HepG2 (cell line): ENCODE data around the gene RTEL1. TPM values are rescaled to one million over a fixed set of nuclear protein-coding genes. Genes with fewer than 3 reads are reported as not detected.

Source experiments
- ATAC-seq: fragments of 200-7000 bp; cut with Tn5 transposase; 3 replicates; pipeline ENCODE4 v1.9.1; 2020; ENCODE audit warnings: mild to moderate bottlenecking, moderate library complexity
- BruUV-seq: library from RNA; stranded (reverse); fragments of 400-500 nt; replicated peaks from 2 replicates; lab custom pipeline; 2021; lab: Mats Ljungman, UMichigan
- CTCF ChIA-PET: fragments of 300-600 bp; formaldehyde crosslinking; extraction: SDS; loops from one replicate; lab custom pipeline; 2021; ENCODE audit warnings: low total read pairs, inconsistent platforms, low intra/inter-chr PET ratio; lab: Yijun Ruan, JAX
- POLR2A ChIA-PET: fragments of 350-600 bp; sonication (Branson Sonifier 250); formaldehyde crosslinking; loops from one replicate; lab custom pipeline; 2020; ENCODE audit warnings: antibody characterized with exemption, inconsistent platforms; lab: Yijun Ruan, JAX
- DNase-seq: peaks from one replicate; pipeline ENCODE4 v3.0.0-alpha.2; 2015; ENCODE audit warnings: low spot score
- FAIRE-seq: peaks from 3 replicates; lab custom pipeline; 2011; peaks lifted over from hg19 to GRCh38; lab: Jason Lieb, UNC
- H2AFZ ChIP-seq: one replicate; pipeline ENCODE4 v1.6.1; 2011; ENCODE audit warnings: low read length, inconsistent platforms
- H3K27ac ChIP-seq: fragments of 300-600 bp; 3 replicates; pipeline ENCODE4 v1.8.0; 2011; ENCODE audit warnings: mixed run types, mild to moderate bottlenecking, mixed read lengths, low read length, inconsistent platforms; ENCODE audit not compliant: insufficient read depth; ENCODE audit errors: extremely low read length
- H3K27me3 ChIP-seq, 2 experiments: fragments of 200-600 bp in 1 of 2; 2 replicates in 1 of 2; 3 replicates in 1 of 2; pipeline versions ENCODE4 v1.6.0 to v1.8.0; 2011; ENCODE audit warnings: low read length in 2 of 2, mild to moderate bottlenecking in 2 of 2, moderate library complexity in 2 of 2, inconsistent platforms in 1 of 2; ENCODE audit not compliant: insufficient read depth in 2 of 2, control insufficient read depth in 1 of 2
- H3K36me3 ChIP-seq, 2 experiments: fragments of 200-600 bp in 1 of 2; replicated peaks in 1 of 2; 2 replicates in 1 of 2; 3 replicates in 1 of 2; pipeline versions ENCODE4 v1.5.1 to v1.8.0; 2011; ENCODE audit warnings: low read length in 2 of 2, inconsistent platforms in 1 of 2; ENCODE audit not compliant: insufficient read depth in 2 of 2, control insufficient read depth in 1 of 2
- H3K4me1 ChIP-seq: 2 replicates; pipeline ENCODE4 v1.5.1; 2012; ENCODE audit warnings: low read length, inconsistent platforms; ENCODE audit not compliant: insufficient read depth
- H3K4me2 ChIP-seq: 2 replicates; pipeline ENCODE4 v1.6.0; 2011; ENCODE audit warnings: low read depth, low read length, inconsistent platforms
- H3K4me3 ChIP-seq, 3 experiments: fragments of 200-600 bp in 1 of 3; sonication (generic), shearing (Covaris generic) in 1 of 3; replicated peaks in 1 of 3; 2 replicates each; pipeline ENCODE4 v1.5.1; 2011 to 2016; ENCODE audit warnings: low read length in 3 of 3, inconsistent platforms in 2 of 3, low read depth in 2 of 3, mild to moderate bottlenecking in 2 of 3, control low read depth in 1 of 3, mixed read lengths in 1 of 3; ENCODE audit not compliant: insufficient read depth in 1 of 3
- H3K79me2 ChIP-seq: one replicate; pipeline ENCODE4 v1.6.1; 2011; ENCODE audit warnings: low read length, inconsistent platforms; ENCODE audit not compliant: insufficient read depth
- H3K9ac ChIP-seq: 2 replicates; pipeline ENCODE4 v1.6.0; 2011; ENCODE audit warnings: mild to moderate bottlenecking, low read depth, low read length, inconsistent platforms; ENCODE audit not compliant: insufficient read depth
- H3K9me3 ChIP-seq: 2 replicates; pipeline ENCODE4 v1.5.1; 2012; ENCODE audit warnings: mild to moderate bottlenecking, low read length
- H4K20me1 ChIP-seq: 2 replicates; pipeline ENCODE4 v1.6.0; 2011; ENCODE audit warnings: inconsistent platforms, mild to moderate bottlenecking, low read length, moderate library complexity; ENCODE audit not compliant: insufficient read depth
- IKZF1 ChIP-seq: fragments of 450-650 bp; IDR thresholded peaks from 2 replicates; pipeline ENCODE4 v1.7.1; 2016
- NFYB ChIP-seq: sonication (generic); formaldehyde crosslinking; IDR thresholded peaks from 2 replicates; pipeline ENCODE4 v1.4.0; 2020; ENCODE audit warnings: missing genetic modification reagents
- USF2 ChIP-seq, 2 experiments: sonication (generic) in 1 of 2; formaldehyde crosslinking in 1 of 2; IDR thresholded peaks; 2 replicates each; pipeline versions ENCODE4 v1.5.1 to v1.6.1; 2011 to 2020; ENCODE audit warnings: borderline replicate concordance in 1 of 2, low read depth in 1 of 2, low read length in 1 of 2, mild to moderate bottlenecking in 1 of 2, missing genetic modification reagents in 1 of 2, moderate library complexity in 1 of 2
- ZEB1 ChIP-seq: IDR thresholded peaks from 2 replicates; pipeline ENCODE4 v1.6.1; 2012; ENCODE audit warnings: mild to moderate bottlenecking, low read depth, inconsistent platforms; ENCODE audit not compliant: insufficient replicate concordance
- WGBS: methylation state at CpG from one replicate; pipeline ENCODE4 v1.1.6; 2017; ENCODE audit warnings: low lambda C conversion rate; 5-methylcytosine and 5-hydroxymethylcytosine counted together
- in situ Hi-C: cut with HindIII; loops from 2 replicates; pipeline ENCODE4 v1.10.0; 2017; ENCODE audit warnings: low pct_unique_long_range_greater_than_20kb; ENCODE audit not compliant: extremely low pct_ligation_motif_present
- intact Hi-C: fragments of 100-400 bp; cut with micrococcal nuclease; formaldehyde crosslinking; loops from one replicate; pipeline ENCODE4 v1.10.0; 2022; ENCODE audit not compliant: unreplicated experiment
- polyA plus RNA-seq, 8 experiments: library from polyadenylated mRNA; depleted of rRNA in 3 of 8; stranded (reverse) in 7 of 8; unstranded in 1 of 8; fragments of >200 nt; fragmentation: Illumina TruSeq in 4 of 8; extraction: Trizol in 4 of 8; gene quantifications; 2 replicates each; pipeline versions ENCODE4 v1.2.1 to v1.2.3, GENCODE V29; 2011 to 2016; ENCODE audit warnings: low read depth in 4 of 8, missing spikeins in 1 of 8, mixed read lengths in 1 of 8; ENCODE audit not compliant: insufficient read depth in 1 of 8
- total RNA-seq, 5 experiments: library from RNA; depleted of rRNA; stranded (reverse); fragments of >200 nt; fragmentation: Illumina TruSeq; extraction: Trizol; gene quantifications; 2 replicates each; pipeline ENCODE4 v1.2.3, GENCODE V29; 2016; ENCODE audit warnings: low read depth in 1 of 5
- TF ChIP-seq, protein P1 (sequence below): sonication (generic); formaldehyde crosslinking; IDR thresholded peaks from 2 replicates; pipeline ENCODE4 v1.9.0; 2021; ENCODE audit warnings: mild to moderate bottlenecking, missing genetic modification reagents
- TF ChIP-seq, protein P2 (sequence below): sonication (generic); formaldehyde crosslinking; IDR thresholded peaks from 2 replicates; pipeline ENCODE4 v1.5.0; 2020; ENCODE audit warnings: missing genetic modification reagents, mild to moderate bottlenecking, borderline replicate concordance

Gene RTEL1
- total and polyA plus RNA-seq, 2 of the 13 experiments (the other 11 are each of a cell fraction or from before 2014, with no cell fraction given): 21.8 to 36.4 TPM

GRCh38 chr20:63664861-63665594 lies 6.9 kb downstream of the RTEL1 start:
- H3K27ac ChIP-seq: no peak overlapping the region

GRCh38 chr20:63665708-63666107 lies 7.6 kb downstream of the RTEL1 start:
- Histone ChIP-seq H2AFZ (no peak overlapping the region), H3K9me3 (no peaks in the 10 kb centered on the region), H3K4me1 (peaks cover under 1% of the 10 kb centered on the region; the same call in 1 of the 2 replicates), H3K4me2 (no peak overlapping the region), H3K79me2 (peaks cover 2% of the 10 kb centered on the region), H4K20me1 (no peaks in the 10 kb centered on the region), H3K4me3 (no peak overlapping the region), H3K9ac (no peak overlapping the region), H3K27ac (no peak overlapping the region), H3K27me3 (no peaks in the 10 kb centered on the region), H3K36me3 (peaks cover 41 to 66% of the 10 kb centered on the region in 2 experiments)
- intact Hi-C loops: no loop called here
- in situ Hi-C loops: no loop called here
- ATAC-seq (no peak), DNase-seq (no peak), FAIRE-seq (no peak)
- ChIA-PET CTCF (no interaction called here), POLR2A (interaction anchor here (2.0 kb wide), 1 partner anchor 8 kb away, joined by 7 read pairs; the partner anchor contains the start of gene RTEL1)
- 98% methylated on average over 8 of the region's 14 CpGs for WGBS
- BruUV-seq: no TSS peak
- TF ChIP-seq USF2 (IDR thresholded peaks at IDR 0.05; ENCODE audit: low read depth, low read length): no peak
- no peak for TF ChIP-seq USF2 (CRISPR knock-in tag; IDR thresholded peaks at IDR 0.05; ENCODE audit: borderline replicate concordance)
- TF ChIP-seq, protein P1, sequence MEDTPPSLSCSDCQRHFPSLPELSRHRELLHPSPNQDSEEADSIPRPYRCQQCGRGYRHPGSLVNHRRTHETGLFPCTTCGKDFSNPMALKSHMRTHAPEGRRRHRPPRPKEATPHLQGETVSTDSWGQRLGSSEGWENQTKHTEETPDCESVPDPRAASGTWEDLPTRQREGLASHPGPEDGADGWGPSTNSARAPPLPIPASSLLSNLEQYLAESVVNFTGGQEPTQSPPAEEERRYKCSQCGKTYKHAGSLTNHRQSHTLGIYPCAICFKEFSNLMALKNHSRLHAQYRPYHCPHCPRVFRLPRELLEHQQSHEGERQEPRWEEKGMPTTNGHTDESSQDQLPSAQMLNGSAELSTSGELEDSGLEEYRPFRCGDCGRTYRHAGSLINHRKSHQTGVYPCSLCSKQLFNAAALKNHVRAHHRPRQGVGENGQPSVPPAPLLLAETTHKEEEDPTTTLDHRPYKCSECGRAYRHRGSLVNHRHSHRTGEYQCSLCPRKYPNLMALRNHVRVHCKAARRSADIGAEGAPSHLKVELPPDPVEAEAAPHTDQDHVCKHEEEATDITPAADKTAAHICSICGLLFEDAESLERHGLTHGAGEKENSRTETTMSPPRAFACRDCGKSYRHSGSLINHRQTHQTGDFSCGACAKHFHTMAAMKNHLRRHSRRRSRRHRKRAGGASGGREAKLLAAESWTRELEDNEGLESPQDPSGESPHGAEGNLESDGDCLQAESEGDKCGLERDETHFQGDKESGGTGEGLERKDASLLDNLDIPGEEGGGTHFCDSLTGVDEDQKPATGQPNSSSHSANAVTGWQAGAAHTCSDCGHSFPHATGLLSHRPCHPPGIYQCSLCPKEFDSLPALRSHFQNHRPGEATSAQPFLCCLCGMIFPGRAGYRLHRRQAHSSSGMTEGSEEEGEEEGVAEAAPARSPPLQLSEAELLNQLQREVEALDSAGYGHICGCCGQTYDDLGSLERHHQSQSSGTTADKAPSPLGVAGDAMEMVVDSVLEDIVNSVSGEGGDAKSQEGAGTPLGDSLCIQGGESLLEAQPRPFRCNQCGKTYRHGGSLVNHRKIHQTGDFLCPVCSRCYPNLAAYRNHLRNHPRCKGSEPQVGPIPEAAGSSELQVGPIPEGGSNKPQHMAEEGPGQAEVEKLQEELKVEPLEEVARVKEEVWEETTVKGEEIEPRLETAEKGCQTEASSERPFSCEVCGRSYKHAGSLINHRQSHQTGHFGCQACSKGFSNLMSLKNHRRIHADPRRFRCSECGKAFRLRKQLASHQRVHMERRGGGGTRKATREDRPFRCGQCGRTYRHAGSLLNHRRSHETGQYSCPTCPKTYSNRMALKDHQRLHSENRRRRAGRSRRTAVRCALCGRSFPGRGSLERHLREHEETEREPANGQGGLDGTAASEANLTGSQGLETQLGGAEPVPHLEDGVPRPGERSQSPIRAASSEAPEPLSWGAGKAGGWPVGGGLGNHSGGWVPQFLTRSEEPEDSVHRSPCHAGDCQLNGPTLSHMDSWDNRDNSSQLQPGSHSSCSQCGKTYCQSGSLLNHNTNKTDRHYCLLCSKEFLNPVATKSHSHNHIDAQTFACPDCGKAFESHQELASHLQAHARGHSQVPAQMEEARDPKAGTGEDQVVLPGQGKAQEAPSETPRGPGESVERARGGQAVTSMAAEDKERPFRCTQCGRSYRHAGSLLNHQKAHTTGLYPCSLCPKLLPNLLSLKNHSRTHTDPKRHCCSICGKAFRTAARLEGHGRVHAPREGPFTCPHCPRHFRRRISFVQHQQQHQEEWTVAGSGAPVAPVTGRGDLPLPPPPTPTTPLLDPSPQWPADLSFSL: no peak
- TF ChIP-seq, protein P2, sequence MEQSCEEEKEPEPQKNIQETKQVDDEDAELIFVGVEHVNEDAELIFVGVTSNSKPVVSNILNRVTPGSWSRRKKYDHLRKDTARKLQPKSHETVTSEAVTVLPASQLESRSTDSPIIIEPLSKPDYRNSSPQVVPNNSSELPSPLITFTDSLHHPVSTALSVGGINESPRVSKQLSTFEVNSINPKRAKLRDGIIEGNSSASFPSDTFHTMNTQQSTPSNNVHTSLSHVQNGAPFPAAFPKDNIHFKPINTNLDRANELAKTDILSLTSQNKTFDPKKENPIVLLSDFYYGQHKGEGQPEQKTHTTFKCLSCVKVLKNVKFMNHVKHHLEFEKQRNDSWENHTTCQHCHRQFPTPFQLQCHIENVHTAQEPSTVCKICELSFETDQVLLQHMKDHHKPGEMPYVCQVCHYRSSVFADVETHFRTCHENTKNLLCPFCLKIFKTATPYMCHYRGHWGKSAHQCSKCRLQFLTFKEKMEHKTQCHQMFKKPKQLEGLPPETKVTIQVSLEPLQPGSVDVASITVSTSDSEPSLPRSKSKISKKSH (CRISPR knock-in tag): no peak

More at GRCh38 chr20:63664861-63665594, 6.9 kb downstream of the RTEL1 start:
- Histone ChIP-seq H4K20me1 (no peaks in the 10 kb centered on the region), H3K4me2 (no peak overlapping the region)
- POLR2A ChIA-PET: no interaction called here
- intact Hi-C loops: no loop called here
- TF ChIP-seq ZEB1 (no peak), NFYB (CRISPR knock-in tag) (0 out of 2 replicates have a peak, but pooled peaks have one; percentile 15), IKZF1 (0 out of 2 replicates have a peak, but pooled peaks have one; percentile 57)
- TF ChIP-seq, all 625 proteins: peak for 2
- H3K27me3 ChIP-seq: no peaks in the 10 kb centered on the region
- peaks cover 3% of the 10 kb centered on the region for H3K79me2 ChIP-seq
- H3K4me3 ChIP-seq: no peak overlapping the region
- H3K4me1 ChIP-seq: peaks cover 8% of the 10 kb centered on the region
- peaks cover 41 to 68% of the 10 kb centered on the region in 2 experiments for H3K36me3 ChIP-seq
- in situ Hi-C loops: no loop called here
- CTCF ChIA-PET: no interaction called here
- 95% methylated on average over 18 of the region's 18 CpGs for WGBS
- DNase-seq (no peak), FAIRE-seq (no peak), ATAC-seq (no peak)
- H2AFZ ChIP-seq: no peak overlapping the region
- no TSS peak for BruUV-seq
- H3K9me3 ChIP-seq: no peaks in the 10 kb centered on the region
- H3K9ac ChIP-seq: no peak overlapping the region
